Fibroblast of lung (primary cell): ENCODE data around the gene TAS2R10. TPM values are rescaled to one million over a fixed set of nuclear protein-coding genes. Genes with fewer than 3 reads are reported as not detected.

Source experiments
- DNase-seq, 2 donors: peaks; one replicate each; pipeline versions ENCODE4 v3.0.0 to v3.0.0-alpha.2; 2010; ENCODE audit warnings: low read depth in 2 of 2
- H2AFZ ChIP-seq: 2 replicates; pipeline ENCODE4 v1.5.1; 2012; ENCODE audit warnings: low read length, control low read depth, inconsistent platforms
- H3K27ac ChIP-seq: 2 replicates; pipeline ENCODE4 v1.5.1; 2011; ENCODE audit warnings: low read length, control low read depth; ENCODE audit not compliant: insufficient read depth
- H3K27me3 ChIP-seq: 2 replicates; pipeline ENCODE4 v1.5.1; 2011; ENCODE audit warnings: mild to moderate bottlenecking, low read length; ENCODE audit not compliant: control insufficient read depth, insufficient read depth
- H3K36me3 ChIP-seq: 2 replicates; pipeline ENCODE4 v1.5.1; 2011; ENCODE audit warnings: low read length; ENCODE audit not compliant: control insufficient read depth, insufficient read depth
- H3K4me1 ChIP-seq: 2 replicates; pipeline ENCODE4 v1.5.1; 2011; ENCODE audit warnings: low read length; ENCODE audit not compliant: control insufficient read depth, insufficient read depth; ENCODE audit errors: extremely low read depth
- H3K4me2 ChIP-seq: 2 replicates; pipeline ENCODE4 v1.5.1; 2011; ENCODE audit warnings: low read length, control low read depth; ENCODE audit not compliant: insufficient read depth; ENCODE audit errors: extremely low read depth
- H3K4me3 ChIP-seq, 4 experiments: fragments of 200-600 bp in 1 of 4; sonication (generic) in 1 of 4; replicated peaks in 1 of 4; 2 replicates each; pipeline ENCODE4 v1.5.1; 2011 to 2016; ENCODE audit warnings: low read length in 4 of 4, low read depth in 3 of 4, mild to moderate bottlenecking in 3 of 4, control low read depth in 2 of 4, inconsistent platforms in 1 of 4, mixed read lengths in 1 of 4; ENCODE audit not compliant: insufficient read depth in 1 of 4; ENCODE audit errors: control extremely low read depth in 1 of 4
- H3K79me2 ChIP-seq: 2 replicates; pipeline ENCODE4 v1.5.1; 2012; ENCODE audit warnings: mild to moderate bottlenecking, low read length, inconsistent platforms; ENCODE audit not compliant: control insufficient read depth, insufficient read depth
- H3K9ac ChIP-seq: 2 replicates; pipeline ENCODE4 v1.5.1; 2011; ENCODE audit warnings: mild to moderate bottlenecking, low read length, control low read depth; ENCODE audit not compliant: insufficient read depth
- H3K9me3 ChIP-seq: 2 replicates; pipeline ENCODE4 v1.5.1; 2012; ENCODE audit warnings: low read depth, low read length; ENCODE audit not compliant: control insufficient read depth, insufficient read depth
- H4K20me1 ChIP-seq: 2 replicates; pipeline ENCODE4 v1.5.1; 2011; ENCODE audit warnings: low read length; ENCODE audit not compliant: control insufficient read depth, insufficient read depth; ENCODE audit errors: extremely low read depth
- EZH2 ChIP-seq: IDR thresholded peaks from 2 replicates; pipeline ENCODE4 v1.5.1; 2012; ENCODE audit warnings: low read length, control low read depth, mild to moderate bottlenecking; ENCODE audit errors: missing control alignments
- polyA minus RNA-seq: library from RNA; depleted of rRNA, polyadenylated mRNA; stranded (reverse); fragments of >200 nt; gene quantifications from 2 replicates; pipeline ENCODE4 v1.2.3, GENCODE V29; 2011; ENCODE audit warnings: low replicate concordance
- polyA plus RNA-seq, 2 donors: library from polyadenylated mRNA; depleted of rRNA in 1 of 2; stranded (reverse) in 1 of 2; unstranded in 1 of 2; fragments of >200 nt; gene quantifications; 2 replicates each; pipeline ENCODE4 v1.2.1, GENCODE V29; 2011 to 2012; ENCODE audit warnings: missing spikeins in 1 of 2
- total RNA-seq: library from RNA; depleted of rRNA; stranded (reverse); fragments of >200 nt; gene quantifications from 2 replicates; pipeline ENCODE4 v1.2.1, GENCODE V29; 2014
- TF ChIP-seq, protein P1 (sequence below), 2 donors: IDR thresholded peaks in 1 of 2; conservative IDR thresholded peaks in 1 of 2; 1 replicate in 1 of 2; 2 replicates in 1 of 2; pipeline ENCODE4 v1.5.1; 2011 to 2012; ENCODE audit warnings: low read length in 2 of 2, control low read depth in 1 of 2, inconsistent platforms in 1 of 2, low read depth in 1 of 2, mild to moderate bottlenecking in 1 of 2

Gene TAS2R10, protein sequence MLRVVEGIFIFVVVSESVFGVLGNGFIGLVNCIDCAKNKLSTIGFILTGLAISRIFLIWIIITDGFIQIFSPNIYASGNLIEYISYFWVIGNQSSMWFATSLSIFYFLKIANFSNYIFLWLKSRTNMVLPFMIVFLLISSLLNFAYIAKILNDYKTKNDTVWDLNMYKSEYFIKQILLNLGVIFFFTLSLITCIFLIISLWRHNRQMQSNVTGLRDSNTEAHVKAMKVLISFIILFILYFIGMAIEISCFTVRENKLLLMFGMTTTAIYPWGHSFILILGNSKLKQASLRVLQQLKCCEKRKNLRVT
- total RNA-seq (0.50 and 0.51 TPM in 2 replicates), polyA plus RNA-seq (0.06 and 0.10 TPM in 2 replicates), polyA minus RNA-seq (not detected in 2 replicates)
- not detected in 2 replicates for polyA plus RNA-seq (2012)

DNA sequence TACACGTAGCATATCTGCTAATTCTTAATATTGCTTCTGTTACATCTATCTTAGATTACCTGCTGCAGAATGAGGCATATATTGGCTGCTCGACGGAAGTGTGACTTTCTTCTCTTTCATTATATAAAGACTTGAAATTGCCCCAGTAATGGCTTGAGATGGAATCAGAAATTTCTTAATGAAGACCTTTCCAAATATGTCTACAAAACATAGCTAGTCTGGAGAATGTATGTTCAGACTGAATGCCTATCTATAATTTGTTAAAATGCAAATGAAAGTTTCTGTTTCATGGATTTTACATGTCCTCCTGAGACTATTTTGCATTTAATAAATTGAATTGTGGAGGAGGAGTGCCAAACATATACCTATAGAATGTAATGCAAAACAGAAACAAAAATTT lies at the start of gene TAS2R10:
Gene TAS2R10, minus strand, starts transcription at position 101 of the 400 bp plus-strand sequence. Its CDS starts 89 bp downstream, at position 12.
- Histone ChIP-seq H3K79me2 (no peaks in the 10 kb centered on the region), H3K27ac (no peak within 1 kb of the TSS), H3K9me3 (no peaks in the 10 kb centered on the region), H3K9ac (no peak within 1 kb of the TSS), H2AFZ (no peak within 1 kb of the TSS), H3K4me2 (no peak within 1 kb of the TSS), H4K20me1 (no peaks in the 10 kb centered on the region), H3K4me1 (no peaks in the 10 kb centered on the region), H3K27me3 (no peaks in the 10 kb centered on the region), H3K4me3 (no peak within 1 kb of the TSS), H3K36me3 (no peaks in the 10 kb centered on the region)
- TF ChIP-seq, protein P1, sequence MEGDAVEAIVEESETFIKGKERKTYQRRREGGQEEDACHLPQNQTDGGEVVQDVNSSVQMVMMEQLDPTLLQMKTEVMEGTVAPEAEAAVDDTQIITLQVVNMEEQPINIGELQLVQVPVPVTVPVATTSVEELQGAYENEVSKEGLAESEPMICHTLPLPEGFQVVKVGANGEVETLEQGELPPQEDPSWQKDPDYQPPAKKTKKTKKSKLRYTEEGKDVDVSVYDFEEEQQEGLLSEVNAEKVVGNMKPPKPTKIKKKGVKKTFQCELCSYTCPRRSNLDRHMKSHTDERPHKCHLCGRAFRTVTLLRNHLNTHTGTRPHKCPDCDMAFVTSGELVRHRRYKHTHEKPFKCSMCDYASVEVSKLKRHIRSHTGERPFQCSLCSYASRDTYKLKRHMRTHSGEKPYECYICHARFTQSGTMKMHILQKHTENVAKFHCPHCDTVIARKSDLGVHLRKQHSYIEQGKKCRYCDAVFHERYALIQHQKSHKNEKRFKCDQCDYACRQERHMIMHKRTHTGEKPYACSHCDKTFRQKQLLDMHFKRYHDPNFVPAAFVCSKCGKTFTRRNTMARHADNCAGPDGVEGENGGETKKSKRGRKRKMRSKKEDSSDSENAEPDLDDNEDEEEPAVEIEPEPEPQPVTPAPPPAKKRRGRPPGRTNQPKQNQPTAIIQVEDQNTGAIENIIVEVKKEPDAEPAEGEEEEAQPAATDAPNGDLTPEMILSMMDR (conservative IDR thresholded peaks at IDR 0.05 in 1 of 2, IDR thresholded peaks at IDR 0.05 in 1 of 2; ENCODE audit: low read depth in 1 of 2, low read length in 2 of 2): no peak
- no peak for TF ChIP-seq EZH2
- no peak for DNase-seq

DNA sequence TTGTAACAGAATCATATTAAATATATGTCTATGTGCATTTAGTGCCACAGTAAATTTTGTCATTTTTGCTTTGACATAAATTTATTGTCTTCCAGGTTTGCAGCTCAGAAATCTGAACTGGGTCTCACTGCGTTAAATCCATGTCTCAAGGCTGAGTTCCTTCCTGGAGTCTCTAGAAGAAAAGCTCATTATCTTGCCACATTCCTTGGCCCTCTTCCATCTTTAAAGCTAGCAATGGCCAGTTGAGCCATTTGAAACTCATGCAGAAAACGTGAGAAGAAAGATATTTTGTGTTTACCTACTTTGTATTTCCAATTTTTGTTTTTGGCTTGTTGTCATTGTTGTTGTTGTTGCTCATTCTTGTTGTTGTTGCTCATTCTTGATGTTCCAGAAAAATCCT lies 47.2 kb upstream of the TAS2R10 start:
- no peak overlapping the region for H2AFZ ChIP-seq
- peak; percentile 28 to 61 for DNase-seq
- H3K4me1 ChIP-seq: no peaks in the 10 kb centered on the region
- no peaks in the 10 kb centered on the region for H3K9me3 ChIP-seq
- H3K36me3 ChIP-seq: no peaks in the 10 kb centered on the region
- no peak for TF ChIP-seq EZH2
- TF ChIP-seq, protein P1 (conservative IDR thresholded peaks at IDR 0.05 in 1 of 2, IDR thresholded peaks at IDR 0.05 in 1 of 2; ENCODE audit: low read depth in 1 of 2, low read length in 2 of 2): no peak
- H3K4me2 ChIP-seq: no peak overlapping the region
- no peak overlapping the region for H3K9ac ChIP-seq
- no peaks in the 10 kb centered on the region for H4K20me1 ChIP-seq
- H3K79me2 ChIP-seq: no peaks in the 10 kb centered on the region
- H3K4me3 ChIP-seq: no peak overlapping the region
- no peaks in the 10 kb centered on the region for H3K27me3 ChIP-seq
- no peak overlapping the region for H3K27ac ChIP-seq

DNA sequence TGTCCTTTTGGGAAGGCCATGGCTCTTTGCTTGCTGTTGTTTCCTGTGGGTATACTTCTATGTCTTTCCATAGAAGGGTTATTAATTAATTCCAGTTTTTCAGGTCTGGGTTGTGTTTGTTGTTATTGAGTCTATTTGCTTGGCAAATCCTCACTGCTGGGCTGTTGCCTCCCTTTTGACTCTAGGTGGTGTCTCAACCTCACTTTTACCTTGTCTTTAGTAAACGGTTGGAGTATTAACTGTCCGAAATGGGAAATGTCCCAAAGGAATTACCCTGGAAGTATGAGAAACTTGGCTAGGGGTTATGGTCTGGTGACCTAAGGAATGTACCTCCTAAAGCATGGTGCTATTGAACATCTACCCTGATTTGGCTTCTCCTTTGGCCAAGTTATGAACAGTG lies 41.2 kb upstream of the TAS2R10 start:
- Histone ChIP-seq H3K9ac (no peak overlapping the region), H3K79me2 (no peaks in the 10 kb centered on the region), H3K27me3 (no peaks in the 10 kb centered on the region), H3K4me1 (no peaks in the 10 kb centered on the region), H3K27ac (no peak overlapping the region), H3K4me3 (no peak overlapping the region), H3K9me3 (no peaks in the 10 kb centered on the region), H2AFZ (no peak overlapping the region), H4K20me1 (no peaks in the 10 kb centered on the region), H3K4me2 (no peak overlapping the region), H3K36me3 (no peaks in the 10 kb centered on the region)
- no peak for DNase-seq
- TF ChIP-seq EZH2: no peak
